Heart left ventricle (tissue), 16 donors: ENCODE data around the gene HOXD10. TPM values are rescaled to one million over a fixed set of nuclear protein-coding genes. Genes with fewer than 3 reads are reported as not detected.

Source experiments
- ATAC-seq, 4 donors: fragments of 200-7000 bp; cut with Tn5 transposase; one replicate each; pipeline ENCODE4 v1.9.1; 2020 to 2022; ENCODE audit warnings: moderate library complexity in 4 of 4, mild to moderate bottlenecking in 3 of 4, moderate number of reproducible peaks in 1 of 4
- DNase-seq, 5 donors: peaks; one replicate each; pipeline ENCODE4 v3.0.0-alpha.2; 2020
- H3K27ac ChIP-seq, 12 donors: fragments of 200-600 bp; sonication (generic) in 4 of 12; one replicate each; pipeline versions ENCODE4 v1.5.0 to v1.8.0; 2016 to 2022; ENCODE audit warnings: mild to moderate bottlenecking in 2 of 12
- H3K27me3 ChIP-seq, 9 donors: fragments of 200-600 bp; sonication (generic) in 2 of 9; one replicate each; pipeline versions ENCODE4 v1.5.1 to v1.8.0; 2016 to 2022; ENCODE audit warnings: mild to moderate bottlenecking in 3 of 9
- H3K36me3 ChIP-seq, 9 donors: fragments of 200-600 bp; sonication (generic) in 2 of 9; one replicate each; pipeline versions ENCODE4 v1.5.0 to v1.8.0; 2018 to 2022; ENCODE audit warnings: mild to moderate bottlenecking in 2 of 9
- H3K4me1 ChIP-seq, 12 donors: fragments of 200-600 bp; sonication (generic) in 4 of 12; one replicate each; pipeline versions ENCODE4 v1.5.0 to v1.8.0; 2016 to 2022; ENCODE audit warnings: mild to moderate bottlenecking in 3 of 12
- H3K4me3 ChIP-seq, 12 donors: fragments of 200-600 bp; sonication (generic) in 4 of 12; one replicate each; pipeline versions ENCODE4 v1.5.0 to v1.8.0; 2017 to 2022; ENCODE audit warnings: mild to moderate bottlenecking in 9 of 12, moderate library complexity in 4 of 12
- H3K9me3 ChIP-seq, 12 donors: fragments of 200-600 bp; sonication (generic) in 4 of 12; one replicate each; pipeline versions ENCODE4 v1.5.0 to v1.8.0; 2016 to 2022; ENCODE audit warnings: mild to moderate bottlenecking in 1 of 12
- POLR2A ChIP-seq, 2 donors: fragments of 450-650 bp; IDR thresholded peaks; one replicate each; pipeline ENCODE4 v1.6.1; 2017; ENCODE audit warnings: antibody characterized with exemption in 2 of 2, mild to moderate bottlenecking in 2 of 2, moderate library complexity in 2 of 2
- WGBS, 4 donors: extraction: QIAGEN DNeasy Blood & Tissue Kit in 2 of 4; methylation state at CpG; one replicate each; pipeline versions ENCODE4 v1.1.5 to v1.1.7; 2013 to 2018; 5-methylcytosine and 5-hydroxymethylcytosine counted together
- intact Hi-C, 10 donors: fragments of 100-400 bp; cut with DNase I; formaldehyde crosslinking; loops; one replicate each; pipeline versions ENCODE4 v1.11.1 to v1.14.2; 2022
- polyA plus RNA-seq, 2 donors: library from polyadenylated mRNA; stranded (reverse); fragments of 200-250 nt; gene quantifications; one replicate each; pipeline ENCODE4 v1.2.3, GENCODE V29; 2013
- total RNA-seq, 9 donors: library from RNA; depleted of rRNA in 2 of 9; stranded (reverse); fragments of >200 nt in 2 of 9; fragmentation: NEBNext Ultra II Directional in 3 of 9; extraction: Animal tissue kit (Norgen Biotek cat#: 25700) in 3 of 9; gene quantifications; one replicate each; pipeline versions ENCODE4 v1.1.0 to v1.2.4, GENCODE V29; 2016 to 2023
- TF ChIP-seq, protein P1 (sequence below), 12 donors: fragments of 200-600 bp; sonication (generic) in 4 of 12; IDR thresholded peaks; one replicate each; pipeline versions ENCODE4 v1.5.0 to v1.8.0; 2018 to 2022; ENCODE audit warnings: antibody characterized with exemption in 12 of 12, mild to moderate bottlenecking in 5 of 12
- donor health status: ischemic (EF 13 %, LVEDD 7.1; RV severe dilation, severe dysfunction).
- donor health status: healthy with polysubstance abuse.
- donor health status: DM: no; HTN: yes; CAD: no.
- donor health status: DM: no; HTN: no; CAD: no.
- donor health status: ischemic (EF 25% LVEDD 6.9; RV normal size, moderate dysfunction).
- donor health status: ischemic (EF 25% LVEDD 5.7; RV mildly dilated, moderate dysfunction).
- donor health status: healthy.
- donor health status: DM: yes; HTN: yes; CAD: no.
- donor health status: ischemic (EF 35%, LVEDD 5.7; RV mildly dilated, moderate dysfunction).
- donor health status: nonischemic (EF 11% LVEDD 7.7; RV severe dilation, severe dysfunction).
- donor health status: DM: yes; HTN: yes; CAD: no.
- donor health status: PGD.
- donor health status: ischemic (EF 29% LVEDD 5.4; RV normal size, mild dysfunction).
- donor health status: nonischemic (EF 23%, LVEDD 6.1; RV moderate dilation, normal function).

Gene HOXD10
- total and polyA plus RNA-seq, 11 donors: 0.03 to 0.43 TPM; not detected in 9

DNA sequence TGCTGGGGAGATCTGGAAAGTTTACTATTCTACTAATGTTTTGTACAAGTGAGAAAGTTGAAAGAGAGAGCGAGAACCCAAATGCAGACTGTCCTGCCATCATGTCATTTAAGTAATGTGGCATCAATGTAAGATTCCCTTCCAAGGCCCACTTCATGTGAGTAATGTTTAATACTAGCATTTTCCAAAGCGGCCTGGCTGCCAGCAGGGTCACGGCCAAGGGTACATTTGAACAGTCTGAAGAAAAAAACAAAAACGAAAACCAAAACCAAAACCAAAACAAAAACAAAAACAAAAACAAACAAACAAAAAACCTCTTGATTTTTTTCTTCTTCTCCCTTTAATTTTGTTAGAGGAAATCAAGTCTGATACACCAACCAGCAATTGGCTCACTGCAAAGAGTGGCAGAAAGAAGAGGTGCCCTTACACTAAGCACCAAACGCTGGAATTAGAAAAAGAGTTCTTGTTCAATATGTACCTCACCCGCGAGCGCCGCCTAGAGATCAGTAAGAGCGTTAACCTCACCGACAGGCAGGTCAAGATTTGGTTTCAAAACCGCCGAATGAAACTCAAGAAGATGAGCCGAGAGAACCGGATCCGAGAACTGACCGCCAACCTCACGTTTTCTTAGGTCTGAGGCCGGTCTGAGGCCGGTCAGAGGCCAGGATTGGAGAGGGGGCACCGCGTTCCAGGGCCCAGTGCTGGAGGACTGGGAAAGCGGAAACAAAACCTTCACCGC lies 2.2 kb downstream of the HOXD10 start:
- TF ChIP-seq, protein P1, sequence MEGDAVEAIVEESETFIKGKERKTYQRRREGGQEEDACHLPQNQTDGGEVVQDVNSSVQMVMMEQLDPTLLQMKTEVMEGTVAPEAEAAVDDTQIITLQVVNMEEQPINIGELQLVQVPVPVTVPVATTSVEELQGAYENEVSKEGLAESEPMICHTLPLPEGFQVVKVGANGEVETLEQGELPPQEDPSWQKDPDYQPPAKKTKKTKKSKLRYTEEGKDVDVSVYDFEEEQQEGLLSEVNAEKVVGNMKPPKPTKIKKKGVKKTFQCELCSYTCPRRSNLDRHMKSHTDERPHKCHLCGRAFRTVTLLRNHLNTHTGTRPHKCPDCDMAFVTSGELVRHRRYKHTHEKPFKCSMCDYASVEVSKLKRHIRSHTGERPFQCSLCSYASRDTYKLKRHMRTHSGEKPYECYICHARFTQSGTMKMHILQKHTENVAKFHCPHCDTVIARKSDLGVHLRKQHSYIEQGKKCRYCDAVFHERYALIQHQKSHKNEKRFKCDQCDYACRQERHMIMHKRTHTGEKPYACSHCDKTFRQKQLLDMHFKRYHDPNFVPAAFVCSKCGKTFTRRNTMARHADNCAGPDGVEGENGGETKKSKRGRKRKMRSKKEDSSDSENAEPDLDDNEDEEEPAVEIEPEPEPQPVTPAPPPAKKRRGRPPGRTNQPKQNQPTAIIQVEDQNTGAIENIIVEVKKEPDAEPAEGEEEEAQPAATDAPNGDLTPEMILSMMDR (IDR thresholded peaks at IDR 0.05): peak in 8 of 12 donors; percentile 6 to 27 (median 20)
- TF ChIP-seq POLR2A (IDR thresholded peaks at IDR 0.05): no peak
- H3K27ac ChIP-seq: no peak overlapping the region
- WGBS, 4 donors: 9 to 14% (median 12%) methylated on average over 24 of the region's 24 CpGs
- no peaks in the 10 kb centered on the region for H3K9me3 ChIP-seq
- peaks cover 0 to 34% (median 13%) of the 10 kb centered on the region in 12 donors for H3K4me1 ChIP-seq
- ATAC-seq (no peak), DNase-seq (no peak)
- peaks cover 94 to 100% (median 99%) of the 10 kb centered on the region in 9 donors for H3K27me3 ChIP-seq
- no peak overlapping the region for H3K4me3 ChIP-seq
- intact Hi-C loops: no loop called here
- H3K36me3 ChIP-seq: no peaks in the 10 kb centered on the region

- ATAC-seq: no peak
- Histone ChIP-seq H3K9me3 (no peaks in the 10 kb centered on the region), H3K4me3 (peak overlapping the region in 1 of 12 donors; percentile 14), H3K27ac (no peak overlapping the region), H3K4me1 (peaks cover 0 to 36% (median 14%) of the 10 kb centered on the region in 12 donors), H3K27me3 (peaks cover 95 to 100% (median 99%) of the 10 kb centered on the region in 9 donors), H3K36me3 (no peaks in the 10 kb centered on the region)
- peak in 1 of 5 donors; percentile 3 for DNase-seq
- intact Hi-C loops: loop anchor here in 3 of 10 donors (10.0 kb wide), 1 partner anchor 694 kb away; no protein-coding TSS in a partner anchor
- 11 to 18% (median 15%) methylated on average over 13 of the region's 13 CpGs for WGBS, 4 donors
- TF ChIP-seq POLR2A (IDR thresholded peaks at IDR 0.05): no peak
- TF ChIP-seq, protein P1 (IDR thresholded peaks at IDR 0.05): no peak
Measured at GRCh38 chr2:176120364-176121189, 4.0 kb downstream of the HOXD10 start.

GRCh38 chr2:176121190-176122051 lies 4.8 kb downstream of the HOXD10 start:
- TF ChIP-seq, protein P1 (IDR thresholded peaks at IDR 0.05): no peak
- TF ChIP-seq POLR2A (IDR thresholded peaks at IDR 0.05): no peak
- WGBS, 4 donors: 4 to 9% (median 7%) methylated on average over 43 to 53 of the region's 53 CpGs
- ATAC-seq (no peak), DNase-seq (peak in 1 of 5 donors; percentile 0)
- intact Hi-C loops: loop anchor here in 3 of 10 donors (10.0 kb wide), 1 partner anchor 693 kb away; no protein-coding TSS in a partner anchor
- no peaks in the 10 kb centered on the region for H3K9me3 ChIP-seq
- no peak overlapping the region for H3K27ac ChIP-seq
- H3K4me1 ChIP-seq: peaks cover 0 to 31% (median 14%) of the 10 kb centered on the region in 12 donors
- H3K4me3 ChIP-seq: peak overlapping the region in 1 of 12 donors; percentile 39
- H3K36me3 ChIP-seq: no peaks in the 10 kb centered on the region
- H3K27me3 ChIP-seq: peaks cover 87 to 100% (median 99%) of the 10 kb centered on the region in 9 donors
